Stimulated activated CD4-positive, alpha-beta T cell treated with anti-CD3 and anti-CD28 coated beads, Interleukin-4, amount 100 ng/mL, for 48 hours (primary cell): ENCODE results near the gene ELF2.
"Not testable (repeated sequence)": the region's sequence is repeated elsewhere in the genome, so short reads cannot be mapped to it uniquely, and the experiment has no call there.

Source experiments
- DNase-seq, 2 donors: peaks; one replicate each; pipeline ENCODE4 v3.0.0-alpha.2; 2020; ENCODE audit warnings: low read depth in 2 of 2

The ELF2 gene

GRCh38 chr4:139188648-139189416, 11.8 kb upstream of the ELF2 start:
- DNase-seq: no peak

- no peak for DNase-seq
Measured at GRCh38 chr4:139184129-139184528, 7.1 kb upstream of the ELF2 start.

DNA sequence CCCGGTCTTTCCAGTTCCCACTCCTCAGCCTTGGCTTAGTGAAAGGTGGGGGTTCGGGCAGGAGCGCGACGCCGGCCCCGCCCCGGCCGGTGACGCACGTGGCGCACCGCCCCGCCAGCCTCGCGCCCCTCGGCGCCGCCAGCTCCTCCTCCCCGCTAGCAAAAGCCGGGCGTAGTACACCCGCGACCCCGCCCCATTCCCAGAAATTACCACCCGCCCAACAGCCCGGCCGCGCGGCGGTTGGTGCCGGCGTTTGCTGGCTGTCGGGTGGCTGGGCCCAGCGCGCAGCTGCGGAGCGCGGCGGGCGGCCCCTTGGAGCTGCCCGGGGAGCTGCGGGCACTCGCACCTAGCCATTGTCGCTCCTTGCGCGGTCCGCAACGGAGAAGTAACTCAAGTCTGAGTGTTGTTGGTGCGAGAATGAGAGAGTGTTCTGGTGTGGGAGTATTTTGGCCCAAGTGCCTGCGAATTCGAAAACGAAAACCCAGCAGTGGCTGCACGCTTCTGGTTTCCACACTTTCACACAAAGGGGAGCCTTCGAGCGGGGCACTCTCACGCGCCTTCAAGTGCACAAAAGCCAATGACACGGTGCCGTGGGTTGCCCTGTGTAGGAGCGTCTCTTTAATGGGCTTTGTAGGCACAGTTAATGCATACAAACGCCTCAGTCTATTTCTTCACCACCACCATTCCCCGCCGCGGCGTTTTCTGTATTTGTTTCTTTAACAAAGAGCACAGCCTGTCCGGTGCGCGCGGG, 1.0 kb upstream of the ELF2 start:
- peak; percentile 79 to 88 for DNase-seq

DNA sequence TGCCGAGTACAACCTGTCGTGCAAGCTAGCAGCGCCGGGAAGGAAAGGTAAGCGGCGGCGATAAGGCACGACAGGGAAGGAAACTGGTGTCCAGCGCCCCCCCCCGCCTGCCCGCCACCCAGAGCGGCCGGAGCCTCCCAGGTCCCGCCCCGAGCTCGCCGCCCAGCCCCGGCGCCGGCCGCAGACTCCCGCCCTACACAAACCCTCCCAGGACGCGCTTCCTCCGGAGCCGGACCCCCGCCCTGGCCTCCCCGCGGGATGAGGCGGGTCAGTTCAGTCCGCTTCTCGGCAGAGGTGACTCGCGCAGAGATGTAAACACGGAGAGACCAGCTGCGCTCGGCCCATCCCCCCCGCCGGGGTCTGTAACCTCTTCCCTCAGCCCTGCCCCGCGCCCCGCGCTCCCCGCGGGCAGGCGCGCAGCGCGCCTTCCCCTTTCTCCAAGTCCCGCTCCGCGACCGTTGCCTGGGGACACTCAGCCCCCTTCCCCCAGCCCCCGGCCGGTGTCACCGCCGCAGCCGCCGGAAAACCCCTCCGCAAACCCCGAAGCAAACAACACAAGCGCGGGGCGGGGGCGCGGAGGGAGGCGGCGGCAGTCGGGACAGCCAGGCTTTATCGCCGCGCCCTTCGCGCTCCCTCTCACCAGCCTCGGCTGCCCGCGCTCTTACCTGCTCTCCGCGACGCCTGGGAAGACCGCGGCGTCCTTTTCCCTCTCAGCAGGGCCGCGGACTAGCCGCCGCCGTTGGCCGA, 543 bp downstream of the ELF2 start:
- DNase-seq: peak; percentile 42 to 48

DNA sequence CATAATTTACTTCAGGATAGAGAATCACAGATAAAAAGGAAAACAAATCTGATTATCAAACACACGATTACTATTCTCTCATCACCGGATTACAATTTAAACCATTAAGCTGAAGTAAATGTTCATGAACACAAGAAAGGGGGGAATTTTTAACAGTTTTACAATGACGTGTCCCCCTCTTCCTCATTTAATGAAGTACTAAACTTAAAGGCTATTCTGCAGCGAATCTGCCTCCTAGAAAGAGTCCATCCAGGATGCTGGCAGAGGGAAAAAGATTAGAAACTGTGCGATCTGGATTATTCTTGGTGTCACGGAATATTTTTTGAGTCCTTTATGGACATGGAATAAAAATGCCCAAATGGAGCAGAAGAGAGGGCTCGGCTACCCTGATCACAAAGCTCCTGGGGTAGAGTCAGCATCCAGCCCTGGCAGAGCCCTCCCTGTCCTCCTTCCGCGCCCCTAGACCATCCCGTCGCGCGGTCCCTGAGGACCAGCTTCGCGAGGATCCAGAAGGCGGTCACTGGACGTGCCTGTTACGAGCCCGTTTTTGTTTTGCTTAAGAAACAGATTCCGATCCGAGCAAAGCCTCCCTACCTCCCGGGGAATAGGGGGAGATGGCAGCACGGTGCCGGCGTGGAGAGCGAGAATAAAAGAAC, 1.2 kb downstream of the ELF2 start:
- no peak for DNase-seq

DNA sequence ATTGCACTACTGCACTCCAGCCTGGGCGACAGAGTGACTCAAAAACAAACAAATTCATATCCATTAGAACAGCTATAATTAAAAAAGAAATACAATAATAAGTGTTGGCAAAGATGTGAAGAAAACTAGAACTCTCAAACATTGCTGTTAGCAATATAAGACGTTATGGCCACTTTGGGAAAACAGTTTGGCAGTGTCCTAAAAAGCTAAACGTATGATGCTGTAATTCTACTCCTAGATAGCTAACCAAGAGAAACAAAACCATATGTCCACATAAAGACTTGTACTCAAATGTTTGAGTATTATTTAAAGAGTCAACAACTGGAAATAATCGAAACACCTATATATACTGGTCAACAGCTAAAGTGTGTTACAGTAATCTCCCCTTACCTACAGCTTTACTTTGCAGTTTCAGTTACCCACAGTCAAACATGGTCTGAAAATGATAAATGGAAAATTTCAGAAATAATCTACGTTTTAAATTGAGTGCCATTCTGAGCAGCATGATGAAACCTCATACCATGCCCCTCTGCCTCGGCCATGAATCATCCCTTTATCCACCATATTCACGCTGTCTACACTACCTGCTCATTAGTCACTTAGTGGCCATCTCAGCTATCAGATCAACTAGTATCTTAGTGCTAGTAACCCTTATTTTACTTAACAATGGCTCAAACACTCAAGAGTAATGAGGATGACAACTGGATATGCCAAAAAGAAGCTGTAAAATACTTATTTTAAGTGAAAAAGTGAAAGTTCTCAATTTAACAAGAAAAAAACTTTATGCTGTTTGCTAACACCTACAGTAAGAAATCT, 4.9 kb downstream of the ELF2 start:
- DNase-seq: no peak

DNA sequence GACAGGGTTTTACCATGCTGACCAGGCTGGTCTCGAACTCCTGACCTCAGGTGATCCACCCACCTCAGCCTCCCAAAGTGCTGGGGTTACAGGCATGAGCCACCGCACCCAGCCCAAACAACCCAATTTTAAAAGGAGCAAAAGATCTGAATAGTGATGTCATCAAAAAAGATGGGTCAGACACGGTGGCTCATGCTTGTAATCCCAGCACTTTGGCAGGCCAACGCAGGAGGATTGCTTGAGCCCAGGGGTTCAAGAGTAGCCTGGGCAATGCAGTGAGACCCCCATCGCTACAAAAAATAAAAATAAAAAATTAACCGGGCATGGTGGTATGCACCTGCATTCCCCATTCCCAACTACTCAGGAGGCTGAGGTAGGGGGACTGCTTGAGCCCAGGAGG, 6.1 kb downstream of the ELF2 start:
- DNase-seq: no peak

DNA sequence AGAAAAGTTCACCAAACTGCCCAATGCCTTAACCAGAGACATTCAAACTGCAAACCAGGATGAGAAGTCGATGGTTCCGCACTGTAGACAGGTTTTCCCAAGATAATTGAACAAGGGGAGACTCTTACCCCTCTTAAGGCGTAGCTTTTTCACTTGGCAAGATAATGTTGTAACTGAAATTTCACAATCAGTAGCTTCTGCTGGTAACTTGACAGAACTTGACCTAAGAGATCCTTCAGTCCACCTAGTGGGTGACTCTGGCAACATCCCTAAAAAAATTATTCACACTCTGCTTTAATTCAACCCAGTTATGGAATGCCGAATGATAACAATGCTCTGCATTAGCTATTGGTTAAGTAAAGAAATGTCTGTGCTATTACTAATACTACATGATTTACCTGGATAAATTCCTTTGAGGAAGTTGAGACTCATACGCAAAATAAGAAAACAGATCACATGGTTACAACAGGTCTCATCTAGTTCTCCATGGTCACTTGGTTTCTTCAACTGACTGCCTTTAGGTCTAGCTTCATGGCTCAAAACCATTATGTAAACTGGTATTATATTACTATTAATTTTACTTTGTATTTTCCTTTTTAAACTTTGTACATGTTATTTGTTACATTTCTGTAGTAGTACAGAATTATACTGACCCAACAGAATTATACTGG, 9.1 kb downstream of the ELF2 start:
- no peak for DNase-seq

DNA sequence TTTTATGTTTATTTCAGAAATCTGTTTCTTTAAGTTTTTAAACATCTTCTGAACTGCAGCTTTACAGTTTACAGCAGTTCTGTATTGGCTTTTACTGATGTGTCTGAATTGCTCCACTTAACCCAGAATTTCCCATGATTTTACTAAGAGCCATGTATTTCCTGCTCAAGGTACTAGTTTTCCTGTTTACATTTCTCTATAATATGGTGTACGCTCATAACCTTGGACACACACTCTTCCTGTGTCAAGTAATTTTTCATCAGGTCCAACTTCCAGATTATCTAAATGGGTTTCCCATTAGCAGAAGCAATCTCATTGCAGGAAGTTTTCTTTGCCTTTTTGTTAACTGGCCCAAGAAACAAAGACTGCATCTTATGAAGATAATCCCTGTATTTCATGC, 12.3 kb downstream of the ELF2 start:
- DNase-seq: no peak

DNA sequence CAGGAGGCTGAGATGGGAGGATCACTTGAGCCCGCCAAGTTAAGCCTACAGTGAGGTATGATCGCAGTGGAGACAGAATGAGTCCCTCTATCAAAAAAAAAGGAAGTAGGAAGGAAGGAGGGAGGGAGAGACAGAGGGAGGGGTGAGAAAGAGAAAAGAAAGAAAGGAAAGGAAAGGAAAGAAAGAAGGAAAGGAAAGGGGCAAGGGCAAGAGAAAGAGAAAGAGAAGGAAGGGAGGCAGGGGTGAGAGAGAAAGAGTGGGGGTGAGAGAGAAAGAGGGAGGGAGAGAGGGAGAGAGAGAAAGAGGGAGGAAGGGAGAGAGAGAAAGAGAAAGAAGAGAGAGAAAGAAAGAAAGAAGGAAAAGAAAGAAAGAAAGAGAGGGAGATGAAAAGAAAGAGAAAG, 13.2 kb downstream of the ELF2 start:
- DNase-seq: no peak

DNA sequence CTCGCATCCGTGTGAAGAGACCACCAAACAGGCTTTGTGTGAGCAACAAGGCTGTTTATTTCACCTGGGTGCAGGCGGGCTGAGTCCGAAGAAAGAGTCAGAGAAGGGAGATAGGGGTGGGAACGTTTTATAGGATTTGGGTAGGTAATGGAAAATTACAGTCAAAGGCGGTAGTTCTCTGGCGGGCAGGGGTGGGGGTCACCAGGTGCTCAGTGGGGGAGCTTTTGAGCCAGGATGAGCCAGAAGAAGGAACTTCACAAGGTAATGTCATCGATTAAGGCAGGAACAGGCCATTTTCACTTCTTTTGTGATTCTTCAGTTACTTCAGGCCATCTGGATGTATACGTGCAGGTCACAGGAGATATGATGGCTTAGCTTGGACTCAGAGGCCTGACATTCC, 19.0 kb downstream of the ELF2 start:
- not testable (repeated sequence) for DNase-seq

DNA sequence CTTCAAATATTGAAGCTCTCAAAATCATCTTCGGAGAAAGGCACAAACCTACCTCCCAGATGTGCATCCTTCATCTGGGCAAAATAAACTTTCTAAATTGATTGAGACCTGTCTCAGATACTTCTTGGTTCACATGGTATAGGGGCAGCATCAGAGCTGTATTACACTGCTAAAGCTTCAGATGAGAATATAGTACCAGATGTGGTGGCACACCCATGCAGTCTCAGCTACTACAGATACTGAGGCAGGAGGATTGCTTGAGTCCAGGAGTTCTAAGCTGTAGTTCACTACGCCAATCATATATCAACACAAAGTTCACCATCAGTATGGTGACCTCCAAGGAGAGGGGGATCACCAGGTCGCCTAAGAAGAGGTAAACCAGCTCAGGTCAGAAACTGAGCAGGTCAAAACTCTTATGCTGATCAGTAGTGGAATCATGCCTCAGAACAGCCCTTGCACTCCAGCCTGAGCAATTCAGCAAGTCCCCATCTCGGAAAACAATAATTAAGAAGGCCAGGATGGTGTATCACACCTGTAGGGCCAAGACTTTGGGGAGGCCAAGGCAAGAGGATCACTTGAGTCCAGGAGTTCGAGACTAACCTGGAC, 22.0 kb downstream of the ELF2 start:
- DNase-seq: no peak

GRCh38 chr4:139154538-139154937, 22.5 kb downstream of the ELF2 start:
- DNase-seq: no peak

- no peak for DNase-seq
Measured at GRCh38 chr4:139154134-139154421, 22.9 kb downstream of the ELF2 start.

DNA sequence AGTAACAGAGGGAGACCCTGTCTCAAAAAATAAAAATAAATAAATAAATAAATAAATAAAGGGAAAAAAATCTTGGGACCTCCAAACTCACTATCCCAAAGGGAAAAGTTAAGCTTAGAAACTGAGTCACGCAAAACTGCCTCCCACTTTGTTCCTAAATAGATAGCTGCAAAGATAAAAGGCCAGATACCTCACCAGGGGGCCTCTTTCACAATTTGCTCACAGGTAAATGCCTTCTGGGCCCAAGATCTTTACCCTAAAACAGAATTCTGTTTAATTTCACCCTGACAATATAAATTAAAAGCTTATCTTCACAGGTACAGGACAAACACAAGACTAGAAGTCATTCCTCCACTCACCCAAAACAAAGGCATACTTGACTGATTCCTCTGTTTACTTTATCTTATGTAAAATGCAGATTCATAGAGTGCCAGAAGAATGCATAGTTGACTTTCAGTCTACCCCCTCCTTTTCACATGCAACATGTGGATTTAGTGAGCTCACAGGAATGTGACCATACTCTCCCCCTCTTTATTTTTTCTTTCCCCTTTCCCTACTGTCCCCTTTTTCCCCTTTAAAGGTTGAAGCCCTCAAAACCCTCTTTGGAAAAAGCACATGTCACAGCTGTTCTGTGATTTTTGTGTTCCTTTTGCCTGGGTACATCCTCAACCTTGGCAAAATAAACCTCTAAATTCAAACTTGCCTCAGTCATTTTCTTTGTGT, 23.4 kb downstream of the ELF2 start:
- no peak for DNase-seq

DNA sequence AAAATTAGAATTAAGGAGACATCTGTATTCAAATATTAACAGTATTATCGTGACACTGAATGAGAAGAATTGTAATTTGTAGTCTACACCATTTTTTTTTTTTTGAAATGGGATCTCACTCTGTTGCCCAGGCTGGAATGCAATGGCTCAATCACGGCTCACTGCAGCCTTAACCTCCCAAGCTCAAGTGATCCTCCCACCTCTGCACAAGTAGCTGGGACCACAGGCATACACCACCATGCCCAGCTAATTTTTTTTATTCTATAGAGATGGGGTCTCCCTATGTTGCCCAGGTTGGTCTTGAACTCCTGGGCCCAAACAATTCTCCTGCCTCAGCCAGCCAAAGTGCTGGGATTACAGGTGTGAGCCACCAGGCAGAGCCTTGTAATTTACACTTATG, 24.8 kb downstream of the ELF2 start:
- DNase-seq: no peak

GRCh38 chr4:139146926-139147629, 29.9 kb downstream of the ELF2 start:
- DNase-seq: no peak

DNA sequence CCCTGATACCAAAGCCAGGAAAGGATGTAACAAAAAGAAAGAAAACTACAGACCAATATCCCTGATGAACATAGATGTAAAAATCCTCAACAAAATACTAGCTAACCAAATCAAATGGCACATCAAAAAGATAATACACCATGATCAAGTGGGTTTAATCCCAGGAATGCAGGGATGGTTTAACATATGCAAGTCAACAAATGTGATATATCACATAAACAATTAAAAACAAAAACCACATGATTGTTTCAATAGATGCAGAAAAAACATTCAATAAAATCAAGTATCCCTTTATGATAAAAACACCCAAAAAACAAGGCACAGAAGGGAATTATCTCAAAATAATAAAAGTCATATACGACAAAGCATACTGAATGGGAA, 31.5 kb downstream of the ELF2 start:
- DNase-seq: no peak

DNA sequence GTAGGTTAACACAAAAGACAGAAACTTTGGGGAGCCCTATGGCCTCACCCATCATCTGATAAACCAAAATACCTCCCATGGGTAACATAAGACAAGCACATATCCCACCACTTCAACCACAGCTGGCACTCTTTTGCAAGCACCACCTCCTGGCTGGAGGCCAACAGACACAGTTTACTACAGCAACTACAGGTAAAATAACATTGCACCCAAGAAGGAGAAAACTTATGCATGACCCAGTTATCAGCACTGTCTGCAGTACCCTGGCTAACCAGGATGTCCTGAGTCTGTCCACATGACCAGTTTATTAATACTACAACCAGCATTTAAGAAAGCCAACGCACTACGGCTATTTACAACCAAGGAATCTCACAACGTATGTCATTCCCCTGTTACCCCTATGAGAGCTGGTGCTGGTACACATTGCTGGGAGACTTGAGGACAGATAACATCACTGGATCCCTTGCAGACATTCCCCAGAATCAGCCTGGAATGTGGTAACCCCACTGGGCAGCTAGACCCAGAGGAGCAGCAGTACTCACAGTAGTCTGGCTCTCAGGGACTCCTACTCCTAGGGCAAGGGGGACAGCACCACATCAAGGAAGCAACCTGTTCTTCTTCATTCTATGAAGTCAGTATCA, 32.0 kb downstream of the ELF2 start:
- DNase-seq: no peak
